Breast epithelium (tissue), 4 donors: Measurements from ENCODE around the gene FUBP3. TPM values are rescaled to one million over a fixed set of nuclear protein-coding genes. Genes with fewer than 3 reads are reported as not detected.
"Not testable (repeated sequence)": the region's sequence is repeated elsewhere in the genome, so short reads cannot be mapped to it uniquely, and the experiment has no call there.

ENCODE experiments used
- DNase-seq, 2 donors: peaks; one replicate each; pipeline ENCODE4 v3.0.0-alpha.2; 2019; ENCODE audit warnings: low spot score in 2 of 2
- H3K27ac ChIP-seq, 2 donors: fragments of 200-600 bp; sonication (generic) in 1 of 2; one replicate each; pipeline ENCODE4 v1.5.1; 2016 to 2019; ENCODE audit warnings: mild to moderate bottlenecking in 1 of 2
- H3K27me3 ChIP-seq, 2 donors: fragments of 200-600 bp; sonication (generic) in 1 of 2; one replicate each; pipeline versions ENCODE4 v1.5.1 to v1.6.0; 2017 to 2019; ENCODE audit warnings: control low read depth in 1 of 2, mild to moderate bottlenecking in 1 of 2
- H3K36me3 ChIP-seq: fragments of 200-600 bp; one replicate; pipeline ENCODE4 v1.5.1; 2019
- H3K4me1 ChIP-seq, 2 donors: fragments of 200-600 bp; sonication (generic); one replicate each; pipeline ENCODE4 v1.5.1; 2016 to 2019; ENCODE audit warnings: control low read depth in 1 of 2
- H3K4me3 ChIP-seq, 3 donors: fragments of 200-600 bp; sonication (generic); 1 replicate in 2 of 3; 2 replicates in 1 of 3; pipeline ENCODE4 v1.5.1; 2016 to 2019; ENCODE audit warnings: mild to moderate bottlenecking in 3 of 3, moderate library complexity in 2 of 3
- H3K9me3 ChIP-seq, 2 donors: fragments of 200-600 bp; sonication (generic) in 1 of 2; one replicate each; pipeline ENCODE4 v1.5.1; 2016 to 2019; ENCODE audit warnings: control low read depth in 1 of 2
- CTCF ChIP-seq, 3 donors: fragments of 450-650 bp; IDR thresholded peaks; one replicate each; pipeline ENCODE4 v1.5.1; 2016 to 2017; ENCODE audit warnings: antibody characterized with exemption in 3 of 3, mild to moderate bottlenecking in 3 of 3, moderate library complexity in 3 of 3
- POLR2A ChIP-seq: fragments of 450-650 bp; IDR thresholded peaks from one replicate; pipeline ENCODE4 v1.6.1; 2016; ENCODE audit warnings: antibody characterized with exemption, mild to moderate bottlenecking, moderate library complexity
- POLR2AphosphoS5 ChIP-seq, 3 donors: sonication (generic); formaldehyde crosslinking; IDR thresholded peaks; one replicate each; pipeline ENCODE4 v1.6.1; 2017; ENCODE audit warnings: antibody characterized with exemption in 3 of 3
- intact Hi-C: fragments of 100-400 bp; cut with DNase I; formaldehyde crosslinking; loops from one replicate; pipeline ENCODE4 v1.15.1; 2023; ENCODE audit warnings: low total_unique reads
- total RNA-seq, 3 donors: library from RNA; depleted of rRNA; stranded (reverse); fragments of >200 nt; gene quantifications; one replicate each; pipeline ENCODE4 v1.1.0, GENCODE V29; 2016

FUBP3 gene
- total RNA-seq, 3 donors from 2014 or later = 36.6 to 42.6 (median 38.7) TPM

GRCh38 chr9:130555968-130556367, 23.4 kb upstream of the FUBP3 start:
- Histone ChIP-seq H3K27ac (no peak overlapping the region), H3K36me3 (no peaks in the 10 kb centered on the region), H3K27me3 (no peaks in the 10 kb centered on the region), H3K4me3 (no peak overlapping the region), H3K4me1 (no peaks in the 10 kb centered on the region), H3K9me3 (no peaks in the 10 kb centered on the region)
- intact Hi-C loops = no loop called here
- peak in 1 of 2 donors; percentile 20 for DNase-seq
- no peak for TF ChIP-seq POLR2A

- Histone ChIP-seq H3K36me3 (no peaks in the 10 kb centered on the region), H3K9me3 (no peaks in the 10 kb centered on the region), H3K4me3 (no peak overlapping the region), H3K27me3 (no peaks in the 10 kb centered on the region), H3K27ac (no peak overlapping the region), H3K4me1 (no peaks in the 10 kb centered on the region)
- DNase-seq = no peak
- TF ChIP-seq POLR2AphosphoS5 (IDR thresholded peaks at IDR 0.05) (no peak), CTCF (IDR thresholded peaks at IDR 0.05) (no peak), POLR2A (no peak)
- intact Hi-C loops = no loop called here
Observed at GRCh38 chr9:130556396-130557076, 22.8 kb upstream of the FUBP3 start.

GRCh38 chr9:130557077-130557468, 22.3 kb upstream of the FUBP3 start:
- Histone ChIP-seq H3K4me1 (no peaks in the 10 kb centered on the region), H3K27ac (no peak overlapping the region), H3K36me3 (no peaks in the 10 kb centered on the region), H3K27me3 (no peaks in the 10 kb centered on the region), H3K9me3 (no peaks in the 10 kb centered on the region), H3K4me3 (no peak overlapping the region)
- TF ChIP-seq POLR2A (no peak), CTCF (IDR thresholded peaks at IDR 0.05) (no peak), POLR2AphosphoS5 (IDR thresholded peaks at IDR 0.05) (no peak)
- intact Hi-C loops = no loop called here
- DNase-seq = no peak

- Histone ChIP-seq H3K9me3 (no peaks in the 10 kb centered on the region), H3K36me3 (no peaks in the 10 kb centered on the region), H3K4me3 (no peak overlapping the region), H3K27me3 (no peaks in the 10 kb centered on the region), H3K4me1 (no peaks in the 10 kb centered on the region), H3K27ac (no peak overlapping the region)
- DNase-seq = peak in 1 of 2 donors; percentile 65
- TF ChIP-seq POLR2AphosphoS5 (IDR thresholded peaks at IDR 0.05) (no peak), CTCF (IDR thresholded peaks at IDR 0.05) (no peak)
- intact Hi-C loops = no loop called here
Observed at GRCh38 chr9:130561056-130561455, 18.3 kb upstream of the FUBP3 start.

- H3K27ac ChIP-seq, intact Hi-C loops, H3K9me3 ChIP-seq, H3K36me3 ChIP-seq, DNase-seq, H3K4me1 ChIP-seq, H3K4me3 ChIP-seq, H3K27me3 ChIP-seq: not testable (repeated sequence)
Observed at GRCh38 chr9:130562525-130562924, 16.9 kb upstream of the FUBP3 start.

GRCh38 chr9:130563797-130564196, 15.6 kb upstream of the FUBP3 start:
- no peak for DNase-seq
- TF ChIP-seq CTCF (IDR thresholded peaks at IDR 0.05) = no peak
- no peak for TF ChIP-seq POLR2A
- TF ChIP-seq POLR2AphosphoS5 (IDR thresholded peaks at IDR 0.05) = no peak
- no peak overlapping the region for H3K27ac ChIP-seq
- no peaks in the 10 kb centered on the region for H3K4me1 ChIP-seq
- no peaks in the 10 kb centered on the region for H3K27me3 ChIP-seq
- no peak overlapping the region for H3K4me3 ChIP-seq
- intact Hi-C loops = no loop called here
- no peaks in the 10 kb centered on the region for H3K9me3 ChIP-seq
- H3K36me3 ChIP-seq = no peaks in the 10 kb centered on the region
